Endothelial cell of umbilical vein (primary cell): Measurements from ENCODE around the gene TRAPPC4. TPM values are rescaled to one million over a fixed set of nuclear protein-coding genes. Genes with fewer than 3 reads are reported as not detected.

ENCODE experiments used
- BruUV-seq: library from RNA; stranded (reverse); fragments of 400-500 nt; replicated peaks from 2 replicates; lab custom pipeline; 2021; lab: Mats Ljungman, UMichigan
- CTCF ChIA-PET: fragments of 300-600, 350-600 bp; sonication (Branson Sonifier 250); formaldehyde crosslinking; loops from one replicate; lab custom pipeline; 2021; ENCODE audit warnings: antibody characterized with exemption, inconsistent platforms; lab: Charles Lee
- POLR2A ChIA-PET: fragments of 300-600, 350-600 bp; sonication (Branson Sonifier 250); formaldehyde crosslinking; loops from one replicate; lab custom pipeline; 2021; ENCODE audit warnings: antibody characterized with exemption, inconsistent platforms; lab: Charles Lee
- DNase-seq: peaks from one replicate; pipeline ENCODE4 v3.0.0-alpha.2; 2011; ENCODE audit warnings: low read depth, low spot score
- FAIRE-seq: peaks from 2 replicates; lab custom pipeline; 2011; peaks lifted over from hg19 to GRCh38; lab: Jason Lieb, UNC
- H2AFZ ChIP-seq: 2 replicates; pipeline ENCODE4 v1.6.0; 2012; ENCODE audit warnings: low read depth, low read length, control low read depth, inconsistent platforms
- H3K27ac ChIP-seq: 2 replicates; pipeline ENCODE4 v1.5.1; 2011; ENCODE audit warnings: low read depth, mild to moderate bottlenecking, control low read depth, low read length, moderate library complexity; ENCODE audit not compliant: insufficient read depth
- H3K27me3 ChIP-seq, 2 experiments: 2 replicates each; pipeline versions ENCODE4 v1.6.0 to v1.6.1; 2011; ENCODE audit warnings: low read length in 2 of 2, mixed read lengths in 1 of 2; ENCODE audit not compliant: control insufficient read depth in 2 of 2, insufficient read depth in 2 of 2
- H3K36me3 ChIP-seq, 2 experiments: 2 replicates in 1 of 2; 3 replicates in 1 of 2; pipeline ENCODE4 v1.5.1; 2011; ENCODE audit warnings: low read length in 2 of 2, mild to moderate bottlenecking in 1 of 2, moderate library complexity in 1 of 2; ENCODE audit not compliant: control insufficient read depth in 2 of 2, insufficient read depth in 2 of 2; ENCODE audit errors: extremely low read depth in 1 of 2
- H3K4me1 ChIP-seq: 3 replicates; pipeline ENCODE4 v1.5.1; 2011; ENCODE audit warnings: mild to moderate bottlenecking, low read length; ENCODE audit not compliant: control insufficient read depth, insufficient read depth; ENCODE audit errors: extremely low read depth
- H3K4me2 ChIP-seq: 2 replicates; pipeline ENCODE4 v1.6.1; 2011; ENCODE audit warnings: low read length, control low read depth, mixed read lengths; ENCODE audit not compliant: insufficient read depth
- H3K4me3 ChIP-seq, 3 experiments: fragments of 200-600 bp in 1 of 3; sonication (generic), shearing (Covaris generic) in 1 of 3; replicated peaks in 1 of 3; 2 replicates each; pipeline ENCODE4 v1.5.1; 2011 to 2016; ENCODE audit warnings: control low read depth in 3 of 3, low read length in 3 of 3, mild to moderate bottlenecking in 2 of 3, inconsistent platforms in 1 of 3, low read depth in 1 of 3, moderate library complexity in 1 of 3; ENCODE audit not compliant: insufficient read depth in 1 of 3
- H3K79me2 ChIP-seq: 2 replicates; pipeline ENCODE4 v1.6.0; 2012; ENCODE audit warnings: low read length, inconsistent platforms; ENCODE audit not compliant: control insufficient read depth, insufficient read depth
- H3K9ac ChIP-seq: replicated peaks from 2 replicates; pipeline ENCODE3; 2011; ENCODE audit warnings: low read length, control low read depth; ENCODE audit not compliant: insufficient read depth; ENCODE audit errors: extremely low read depth
- H3K9me1 ChIP-seq: replicated peaks from 3 replicates; pipeline ENCODE4 v1.6.0; 2011; ENCODE audit warnings: mild to moderate bottlenecking, low read length; ENCODE audit not compliant: control insufficient read depth, insufficient read depth; ENCODE audit errors: extremely low read depth
- H3K9me3 ChIP-seq: replicated peaks from 2 replicates; pipeline ENCODE4 v1.5.1; 2012; ENCODE audit warnings: low read length, inconsistent platforms; ENCODE audit not compliant: control insufficient read depth, insufficient read depth
- H4K20me1 ChIP-seq: replicated peaks from 2 replicates; pipeline ENCODE3; 2011; ENCODE audit warnings: mild to moderate bottlenecking, low read length; ENCODE audit not compliant: control insufficient read depth, insufficient read depth; ENCODE audit errors: extremely low read depth
- EZH2 ChIP-seq: IDR thresholded peaks from 2 replicates; pipeline ENCODE4 v1.6.1; 2012; ENCODE audit warnings: borderline replicate concordance, low read depth, mild to moderate bottlenecking, moderate library complexity, low read length, inconsistent platforms; ENCODE audit not compliant: severe bottlenecking
- GATA2 ChIP-seq: IDR thresholded peaks from 2 replicates; pipeline ENCODE4 v1.7.0; 2011; ENCODE audit warnings: low read depth, mild to moderate bottlenecking, moderate library complexity, mixed read lengths, low read length; ENCODE audit not compliant: insufficient read length, insufficient read depth
- JUN ChIP-seq: IDR thresholded peaks from 2 replicates; pipeline ENCODE4 v1.6.1; 2011; ENCODE audit warnings: borderline replicate concordance, low read depth; ENCODE audit not compliant: insufficient read length, insufficient read depth
- MYC ChIP-seq: IDR thresholded peaks from one replicate; pipeline ENCODE4 v1.6.1; 2011; ENCODE audit warnings: mild to moderate bottlenecking, low read depth, low read length
- POLR2A ChIP-seq: IDR thresholded peaks from 2 replicates; pipeline ENCODE4 v1.6.1; 2012; ENCODE audit warnings: low read depth, mild to moderate bottlenecking, control low read depth, low read length
- POLR2AphosphoS5 ChIP-seq: IDR thresholded peaks from 2 replicates; pipeline ENCODE4 v1.6.1; 2012; ENCODE audit warnings: low read depth, mild to moderate bottlenecking, control low read depth, low read length, moderate library complexity; ENCODE audit not compliant: insufficient read depth
- dilution Hi-C: fragments of 300-500 bp; cut with MboI; formaldehyde crosslinking; loops from one replicate; pipeline ENCODE4 v1.15.0; 2019; ENCODE audit warnings: low sequenced_read_pairs; ENCODE audit not compliant: extremely low pct_ligation_motif_present
- intact Hi-C: fragments of 100-400 bp; cut with micrococcal nuclease; formaldehyde crosslinking; loops from one replicate; pipeline ENCODE4 v1.10.0; 2022
- polyA plus RNA-seq, 4 experiments: library from polyadenylated mRNA; depleted of rRNA in 3 of 4; stranded (reverse) in 3 of 4; unstranded in 1 of 4; fragments of >200 nt; gene quantifications; 2 replicates each; pipeline versions ENCODE4 v1.2.1 to v1.2.3, GENCODE V29; 2011 to 2012; ENCODE audit warnings: missing spikeins in 1 of 4
- total RNA-seq: library from RNA; stranded (reverse); gene quantifications from 2 replicates; pipeline ENCODE4 v1.2.3, GENCODE V29; 2021
- TF ChIP-seq, protein P1 (sequence below): IDR thresholded peaks from 2 replicates; pipeline ENCODE4 v1.6.1; 2011; ENCODE audit not compliant: insufficient read depth, insufficient read length
- TF ChIP-seq, protein P2 (sequence below), 2 donors: IDR thresholded peaks; 1 replicate in 1 of 2; 2 replicates in 1 of 2; pipeline ENCODE4 v1.5.1; 2011; ENCODE audit warnings: low read length in 2 of 2, mild to moderate bottlenecking in 2 of 2, moderate library complexity in 2 of 2, control low read depth in 1 of 2, inconsistent platforms in 1 of 2, low read depth in 1 of 2; ENCODE audit not compliant: insufficient read depth in 1 of 2; ENCODE audit errors: extremely low read depth in 1 of 2

Gene TRAPPC4
- total and polyA plus RNA-seq, 2 donors (not counting 3 experiments of a cell fraction or from before 2014, with no cell fraction given), result 64.2 to 224 TPM

DNA sequence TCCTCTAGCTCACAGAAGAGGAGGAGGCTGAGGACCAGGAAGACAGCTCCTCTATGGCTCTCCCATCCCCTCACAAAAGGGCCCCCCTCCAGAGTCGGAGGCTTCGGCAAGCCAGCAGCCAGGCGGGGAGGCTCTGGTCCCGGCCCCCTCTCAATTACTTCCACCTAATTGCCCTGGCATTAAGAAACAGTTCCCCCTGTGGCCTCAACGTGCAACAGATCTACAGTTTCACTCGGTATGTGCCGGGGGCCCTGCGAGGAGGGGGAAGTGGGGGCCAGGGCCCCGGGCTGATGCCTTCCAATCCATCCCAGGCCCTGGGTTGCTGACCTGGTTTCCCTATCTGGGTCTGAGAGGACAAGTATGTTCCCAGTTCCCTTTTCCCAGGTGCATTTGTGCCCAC, 39.1 kb upstream of the TRAPPC4 start:
- H3K4me2 ChIP-seq, result no peak overlapping the region
- no peaks in the 10 kb centered on the region for H3K9me1 ChIP-seq
- no peak for TF ChIP-seq POLR2A
- no peak for TF ChIP-seq POLR2AphosphoS5
- no peak for TF ChIP-seq GATA2
- TF ChIP-seq, protein P1, sequence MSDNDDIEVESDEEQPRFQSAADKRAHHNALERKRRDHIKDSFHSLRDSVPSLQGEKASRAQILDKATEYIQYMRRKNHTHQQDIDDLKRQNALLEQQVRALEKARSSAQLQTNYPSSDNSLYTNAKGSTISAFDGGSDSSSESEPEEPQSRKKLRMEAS, result no peak
- TF ChIP-seq EZH2, result no peak
- no peak for TF ChIP-seq JUN
- ChIA-PET POLR2A (no interaction called here), CTCF (interaction anchor here (1.1 kb wide), 1 partner anchor 18 kb away, joined by 4 read pairs; the partner anchor contains the start of gene CENATAC)
- H3K79me2 ChIP-seq, result no peaks in the 10 kb centered on the region
- H4K20me1 ChIP-seq, result no peaks in the 10 kb centered on the region
- dilution Hi-C loops (no loop called here), intact Hi-C loops (no loop called here)
- FAIRE-seq (no peak), DNase-seq (no peak)
- H3K9ac ChIP-seq, result no peak overlapping the region
- no peak overlapping the region for H3K27ac ChIP-seq
- no peaks in the 10 kb centered on the region for H3K9me3 ChIP-seq
- no peak overlapping the region for H2AFZ ChIP-seq
- no TSS peak for BruUV-seq
- no peak overlapping the region for H3K4me3 ChIP-seq
- H3K4me1 ChIP-seq, result no peaks in the 10 kb centered on the region
- no peaks in the 10 kb centered on the region for H3K36me3 ChIP-seq
- H3K27me3 ChIP-seq, result peaks cover 4 to 11% of the 10 kb centered on the region in 2 experiments

DNA sequence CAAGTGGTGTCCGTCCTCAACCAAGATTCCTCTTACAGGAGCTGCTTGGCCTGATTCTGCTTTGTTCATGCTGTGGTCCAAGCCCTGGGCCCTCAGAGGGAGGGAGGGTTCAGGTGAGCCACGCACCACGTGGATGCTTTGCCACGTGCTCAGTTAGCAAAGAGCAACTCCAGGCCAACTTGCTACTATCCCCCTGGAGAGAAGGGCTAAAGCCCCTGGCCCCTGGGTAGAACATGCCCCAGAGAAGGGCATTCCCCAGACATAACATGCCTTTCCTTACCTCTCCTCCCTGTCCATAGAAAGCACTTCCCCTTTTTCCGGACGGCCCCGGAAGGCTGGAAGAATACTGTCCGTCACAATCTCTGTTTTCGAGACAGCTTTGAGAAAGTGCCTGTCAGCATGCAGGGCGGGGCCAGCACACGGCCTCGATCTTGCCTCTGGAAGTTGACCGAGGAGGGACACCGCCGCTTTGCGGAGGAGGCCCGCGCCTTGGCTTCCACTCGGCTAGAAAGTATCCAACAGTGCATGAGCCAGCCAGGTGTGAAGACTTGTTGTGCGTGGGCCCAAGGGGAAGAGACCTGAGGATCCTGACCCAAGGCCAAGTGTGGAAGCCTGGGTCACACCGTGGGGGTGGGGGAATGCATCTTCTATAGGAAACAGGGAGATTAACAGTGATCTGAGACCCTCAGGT, 38.2 kb upstream of the TRAPPC4 start:
- DNase-seq (no peak), FAIRE-seq (no peak)
- intact Hi-C loops (no loop called here), dilution Hi-C loops (no loop called here)
- Histone ChIP-seq H3K9me1 (no peaks in the 10 kb centered on the region), H3K4me1 (no peaks in the 10 kb centered on the region), H3K4me2 (no peak overlapping the region), H3K36me3 (no peaks in the 10 kb centered on the region), H3K4me3 (no peak overlapping the region), H2AFZ (peak overlapping the region; percentile 8), H3K9ac (no peak overlapping the region), H3K27me3 (peaks cover 4 to 5% of the 10 kb centered on the region in 2 experiments), H3K9me3 (no peaks in the 10 kb centered on the region), H3K27ac (no peak overlapping the region), H4K20me1 (no peaks in the 10 kb centered on the region), H3K79me2 (no peaks in the 10 kb centered on the region)
- BruUV-seq, result no TSS peak
- POLR2A ChIA-PET, result no interaction called here
- CTCF ChIA-PET, result interaction anchor here (1.1 kb wide), 1 partner anchor 17 kb away, joined by 4 read pairs; the partner anchor contains the start of gene CENATAC
- TF ChIP-seq GATA2, result no peak
- no peak for TF ChIP-seq MYC
- TF ChIP-seq, protein P2, sequence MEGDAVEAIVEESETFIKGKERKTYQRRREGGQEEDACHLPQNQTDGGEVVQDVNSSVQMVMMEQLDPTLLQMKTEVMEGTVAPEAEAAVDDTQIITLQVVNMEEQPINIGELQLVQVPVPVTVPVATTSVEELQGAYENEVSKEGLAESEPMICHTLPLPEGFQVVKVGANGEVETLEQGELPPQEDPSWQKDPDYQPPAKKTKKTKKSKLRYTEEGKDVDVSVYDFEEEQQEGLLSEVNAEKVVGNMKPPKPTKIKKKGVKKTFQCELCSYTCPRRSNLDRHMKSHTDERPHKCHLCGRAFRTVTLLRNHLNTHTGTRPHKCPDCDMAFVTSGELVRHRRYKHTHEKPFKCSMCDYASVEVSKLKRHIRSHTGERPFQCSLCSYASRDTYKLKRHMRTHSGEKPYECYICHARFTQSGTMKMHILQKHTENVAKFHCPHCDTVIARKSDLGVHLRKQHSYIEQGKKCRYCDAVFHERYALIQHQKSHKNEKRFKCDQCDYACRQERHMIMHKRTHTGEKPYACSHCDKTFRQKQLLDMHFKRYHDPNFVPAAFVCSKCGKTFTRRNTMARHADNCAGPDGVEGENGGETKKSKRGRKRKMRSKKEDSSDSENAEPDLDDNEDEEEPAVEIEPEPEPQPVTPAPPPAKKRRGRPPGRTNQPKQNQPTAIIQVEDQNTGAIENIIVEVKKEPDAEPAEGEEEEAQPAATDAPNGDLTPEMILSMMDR (IDR thresholded peaks at IDR 0.05; ENCODE audit: extremely low read depth in 1 of 2, insufficient read depth in 1 of 2, low read depth in 1 of 2, low read length in 2 of 2), result no peak
- TF ChIP-seq, protein P1, result peak; percentile 12
